Cortex of kidney (tissue), 1 donor: ENCODE data around the gene MTM1.

ENCODE experiments used
- DNase-seq: peaks from one replicate; lab custom pipeline; 2025; lab: John Stamatoyannopoulos, UW

The MTM1 gene

DNA sequence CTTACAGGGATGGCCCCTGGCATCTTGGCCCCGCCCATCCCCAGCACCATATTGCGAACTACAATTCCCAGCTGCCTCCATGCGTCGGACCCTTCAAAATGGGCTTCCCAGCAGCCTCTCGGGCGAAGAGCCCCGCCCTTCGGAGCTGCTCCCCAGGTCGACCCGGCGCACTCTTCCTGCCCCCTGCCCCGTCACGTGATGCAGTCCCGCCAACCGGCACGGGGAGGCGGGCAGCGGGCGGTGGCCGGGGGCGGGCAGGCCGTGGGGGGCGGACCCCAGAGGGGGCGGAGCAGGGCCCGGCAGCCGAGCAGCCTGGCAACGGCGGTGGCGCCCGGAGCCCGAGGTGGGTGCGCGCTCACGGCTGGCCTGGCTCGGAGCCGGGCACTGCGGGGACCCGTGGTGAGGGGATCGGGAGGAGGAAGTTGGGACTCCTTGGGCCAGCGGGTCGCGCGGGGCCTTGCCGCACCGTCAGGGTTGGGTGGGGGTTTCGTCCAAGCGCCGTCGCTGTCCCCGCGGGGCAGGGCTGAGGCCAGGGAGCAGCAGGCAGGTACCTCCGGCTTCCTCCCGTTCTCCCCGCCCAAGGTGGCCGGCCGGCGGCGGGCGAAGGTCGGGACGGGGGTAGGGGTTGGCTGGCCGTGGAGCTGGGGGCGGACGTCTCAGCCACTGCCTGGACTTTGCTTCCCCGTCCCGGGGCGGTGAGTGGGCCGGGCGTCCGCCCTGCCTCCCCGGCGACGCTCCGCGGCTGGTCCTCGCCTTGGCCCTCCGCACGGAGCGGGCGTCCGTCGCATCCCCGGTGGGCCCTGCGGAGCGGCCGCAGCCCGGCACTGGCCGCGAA, at the start of gene MTM1:
TSS of gene MTM1 (plus strand) at position 302 of the 835 bp plus-strand sequence. CDS start 23,994 bp downstream, outside the sequence.
- peak; percentile 15 for DNase-seq

DNA sequence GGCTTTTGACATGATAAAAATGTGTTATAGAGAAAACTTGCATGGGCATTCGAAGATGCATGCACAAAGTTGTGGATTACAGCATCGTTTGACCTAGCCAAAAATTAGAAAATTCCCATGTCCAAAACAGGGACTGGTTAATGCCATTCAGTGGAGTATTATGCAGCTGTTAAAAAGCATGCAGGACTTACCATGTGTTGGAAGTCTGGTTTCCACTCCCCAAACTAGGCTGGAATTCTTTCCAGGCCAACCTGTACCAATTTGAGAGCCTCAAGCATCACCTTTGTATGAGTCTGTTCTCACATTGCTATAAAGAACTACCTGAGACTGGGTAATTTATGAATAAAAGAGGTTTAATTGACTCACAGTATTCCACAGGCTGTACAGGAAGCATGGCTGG, 45.9 kb upstream of the MTM1 start:
- DNase-seq: no peak

DNA sequence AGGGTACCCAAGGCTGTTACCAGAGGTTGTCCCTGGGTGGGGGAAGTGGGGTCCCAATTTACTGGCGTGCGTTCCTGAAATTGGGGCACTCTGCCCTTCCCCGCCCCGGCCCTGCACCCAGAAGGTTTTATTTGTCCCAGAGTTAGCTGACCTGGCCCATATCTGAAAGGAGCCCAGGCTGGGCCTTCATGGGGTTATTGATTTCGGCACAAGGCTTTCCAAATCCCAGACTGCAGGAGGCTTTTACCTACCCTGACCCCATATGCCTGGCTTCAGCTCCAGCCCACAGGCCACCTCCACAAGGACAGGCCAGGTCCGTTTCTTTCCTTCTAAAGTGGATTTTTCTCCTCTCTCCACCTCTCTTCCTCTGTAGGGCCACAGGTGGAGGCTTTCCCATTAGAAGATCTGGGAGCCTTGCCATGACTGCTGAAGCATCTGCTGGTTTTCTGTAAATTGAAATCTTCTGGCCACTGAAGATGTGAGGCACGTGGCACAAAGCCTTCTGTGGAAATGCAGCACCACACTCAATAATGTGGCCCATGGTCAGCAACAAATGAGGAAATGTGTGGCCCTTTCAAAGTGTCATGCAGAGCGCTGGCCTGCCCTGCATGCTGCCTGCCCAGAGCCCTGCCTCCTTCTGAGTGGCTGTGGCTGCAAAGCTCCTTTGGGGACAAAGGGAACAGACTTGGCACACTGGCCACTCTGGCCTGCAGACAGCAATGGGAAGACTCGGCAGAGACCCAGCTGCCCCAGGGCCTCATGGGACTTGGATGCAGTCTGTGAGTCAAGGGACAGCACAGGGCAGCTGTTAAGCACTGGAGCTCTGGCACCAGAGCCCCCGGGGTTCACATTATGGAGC, 43.1 kb upstream of the MTM1 start:
- DNase-seq: no peak

DNA sequence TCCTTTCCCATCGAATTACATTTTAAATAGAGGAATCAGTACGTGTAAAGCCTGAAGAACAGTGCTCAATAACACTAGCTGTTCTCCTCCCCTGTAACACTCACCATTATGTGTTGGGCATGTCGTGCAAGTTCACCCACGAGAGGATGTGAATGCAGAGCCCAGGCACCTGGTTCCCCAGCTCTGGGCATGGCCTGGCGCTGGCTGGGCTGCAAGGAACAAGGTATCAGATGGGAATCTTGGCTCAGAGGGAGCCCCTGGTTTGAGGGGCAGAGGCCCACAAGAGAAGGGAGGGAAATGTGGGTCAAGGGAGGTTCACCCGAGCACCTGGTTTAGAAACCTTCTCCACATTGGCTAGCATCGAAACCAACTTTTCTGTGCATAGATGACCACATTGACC, 41.7 kb upstream of the MTM1 start:
- no peak for DNase-seq

DNA sequence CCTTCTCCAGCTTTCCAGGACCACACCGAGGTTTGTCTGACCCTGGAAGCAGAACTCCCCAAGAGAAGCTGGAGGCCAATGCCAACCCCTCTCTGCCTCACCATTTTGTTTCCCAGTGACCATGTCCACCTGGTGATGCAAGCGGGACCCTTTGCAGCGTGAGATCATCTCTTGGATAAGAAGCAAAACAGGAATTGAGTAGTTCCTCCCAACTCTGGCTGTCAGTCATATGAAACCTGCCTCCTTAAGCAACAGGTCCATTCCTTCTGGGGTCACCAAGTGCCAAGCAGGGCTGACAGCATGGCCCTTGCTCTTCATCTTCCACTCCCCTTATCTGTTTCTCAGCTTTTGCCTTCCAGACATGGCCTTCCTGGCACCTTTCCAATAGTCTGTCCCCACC, 41.3 kb upstream of the MTM1 start:
- no peak for DNase-seq

DNA sequence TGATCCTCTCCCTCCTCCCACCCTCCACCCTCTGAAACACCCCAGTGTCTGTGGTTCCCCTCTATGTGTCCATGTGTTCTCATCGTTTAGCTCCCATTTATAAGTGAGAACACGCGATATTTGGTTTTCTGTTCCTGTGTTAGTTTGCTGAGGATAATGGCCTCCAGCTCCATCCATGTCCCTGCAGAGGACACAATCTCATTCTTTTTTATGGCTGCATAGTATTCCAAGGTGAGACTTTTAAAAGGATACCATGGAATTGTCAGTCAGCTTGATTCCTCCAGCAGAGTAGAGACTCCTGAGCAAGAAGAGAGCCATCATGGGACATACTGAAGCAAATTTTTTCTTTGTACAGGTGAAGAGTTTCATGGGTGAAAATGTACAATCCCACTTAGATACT, 38.8 kb upstream of the MTM1 start:
- no peak for DNase-seq

DNA sequence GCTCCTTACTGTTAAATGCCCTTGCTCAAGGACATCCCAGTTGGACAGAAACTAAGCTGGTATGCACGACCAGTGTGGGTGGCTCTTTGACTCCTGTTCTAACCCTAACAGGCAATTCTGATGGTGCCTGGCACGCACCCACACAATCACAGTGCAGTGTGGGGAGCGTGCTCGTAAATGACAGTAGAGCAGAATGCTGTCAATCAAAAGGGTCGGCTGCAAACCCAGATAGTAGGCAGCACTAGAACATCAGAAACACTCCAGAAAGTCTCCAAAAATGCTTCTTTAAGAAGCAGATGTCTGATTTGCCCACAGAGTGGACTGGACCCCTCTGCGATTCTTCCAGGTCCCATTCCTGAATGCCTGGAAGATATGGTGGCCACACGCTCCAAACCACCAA, 37.6 kb upstream of the MTM1 start:
- no peak for DNase-seq

DNA sequence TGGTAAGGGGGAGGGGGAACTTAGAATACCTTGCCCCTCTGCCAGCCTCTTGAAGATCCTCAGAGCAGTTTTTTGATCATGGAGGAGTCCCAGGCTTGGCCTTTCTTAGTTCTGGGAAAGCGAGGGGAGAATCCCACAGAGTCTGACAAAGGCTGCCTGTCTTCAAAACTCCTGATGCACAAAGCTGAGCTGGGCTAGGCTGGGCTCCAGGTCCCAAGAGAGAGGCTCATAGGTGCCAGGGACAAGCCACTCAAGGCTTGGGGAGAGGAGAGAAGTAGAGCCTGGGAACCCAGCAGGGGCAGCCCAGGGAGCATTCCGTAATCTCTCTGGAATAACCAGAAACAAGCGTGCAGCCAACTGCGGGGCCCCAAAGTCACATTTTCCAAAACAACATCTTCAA, 37.0 kb upstream of the MTM1 start:
- DNase-seq: no peak

DNA sequence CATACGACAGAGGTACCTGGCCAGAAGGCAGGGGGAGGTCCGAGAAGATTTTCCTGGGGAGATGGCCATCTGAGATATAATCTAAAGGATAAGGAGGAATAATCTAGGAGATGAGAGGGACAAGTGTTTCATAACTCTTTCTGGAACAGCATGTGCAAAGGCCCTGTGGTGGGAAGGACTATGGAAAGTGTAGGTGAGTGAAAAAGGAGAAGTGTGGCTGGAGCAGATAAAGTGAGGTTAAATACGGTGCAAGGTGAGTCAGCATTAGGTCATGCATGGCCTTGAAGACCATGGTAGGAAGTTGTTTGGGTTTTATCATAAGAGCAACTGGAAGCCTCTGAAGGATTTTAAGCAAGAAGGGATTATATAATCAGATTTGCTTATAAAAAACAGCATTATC, 34.6 kb upstream of the MTM1 start:
- no peak for DNase-seq

DNA sequence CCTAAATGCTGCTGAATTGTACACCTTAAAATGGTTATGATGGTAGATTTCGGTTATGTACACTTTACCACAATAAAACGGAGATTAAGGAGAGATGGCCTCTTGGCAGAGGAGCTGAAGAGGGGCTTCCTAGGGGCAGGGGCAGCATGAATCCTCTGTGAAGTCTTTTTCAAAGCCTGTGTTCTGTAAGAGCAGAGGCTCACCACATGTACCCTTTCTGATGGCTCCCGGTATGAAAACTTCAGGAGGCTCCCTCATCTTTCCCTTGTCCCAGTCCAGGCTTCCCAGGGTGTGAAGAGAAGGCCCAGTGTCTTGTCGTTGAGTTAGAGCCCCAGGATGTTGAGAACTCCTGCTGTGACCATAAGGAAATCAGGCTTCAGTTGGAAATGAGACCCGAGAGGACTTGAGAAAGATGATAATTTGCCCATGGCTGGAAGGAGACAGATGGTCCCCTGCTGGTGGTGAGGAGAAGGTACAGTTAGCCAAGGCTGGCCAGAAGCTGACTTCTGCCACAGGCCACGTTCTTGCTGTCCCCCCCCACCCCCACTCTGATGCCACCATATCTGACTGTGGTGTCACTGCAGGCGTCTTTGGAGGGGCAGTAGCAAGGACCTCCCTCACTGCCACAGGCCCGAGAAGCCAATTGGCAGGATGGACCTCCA, 31.8 kb upstream of the MTM1 start:
- DNase-seq: no peak

DNA sequence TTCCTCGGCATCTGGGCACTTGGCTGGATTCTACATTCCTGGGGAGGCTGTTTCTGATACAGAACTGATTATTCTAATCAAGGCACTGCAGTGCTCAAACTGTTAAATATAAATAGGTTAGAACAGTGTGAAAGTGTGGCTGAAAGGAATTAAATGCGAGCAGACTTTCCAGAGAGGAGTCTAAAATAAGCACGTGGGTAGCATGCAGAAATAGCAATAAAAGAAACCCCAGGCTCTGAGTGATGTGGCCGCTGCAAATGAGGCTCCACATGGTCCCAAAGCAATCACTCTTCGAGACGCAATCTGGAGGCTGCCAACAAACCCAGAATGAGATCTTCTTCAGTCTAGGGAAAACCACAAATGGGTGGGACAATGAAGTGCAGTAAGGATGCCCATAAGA, 30.6 kb upstream of the MTM1 start:
- DNase-seq: no peak

DNA sequence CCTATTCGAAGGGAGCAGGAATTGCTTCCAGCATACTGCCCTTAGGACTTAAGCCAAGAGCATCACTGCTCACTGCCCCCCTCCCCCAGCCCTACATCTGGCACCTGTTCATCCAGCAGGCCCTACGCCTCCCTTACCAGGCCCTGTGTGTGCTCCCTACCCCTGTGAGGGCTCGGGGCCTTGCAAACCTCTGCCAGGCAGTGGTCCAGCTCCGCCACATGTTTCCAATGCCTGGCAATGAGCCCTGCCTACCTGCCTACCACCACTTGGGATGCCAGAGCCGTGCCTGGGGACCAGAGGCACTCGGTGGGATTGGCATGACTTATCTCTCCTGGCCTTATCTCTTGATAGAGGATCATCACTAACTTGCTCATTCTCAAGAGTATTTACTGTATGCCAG, 27.5 kb upstream of the MTM1 start:
- no peak for DNase-seq

DNA sequence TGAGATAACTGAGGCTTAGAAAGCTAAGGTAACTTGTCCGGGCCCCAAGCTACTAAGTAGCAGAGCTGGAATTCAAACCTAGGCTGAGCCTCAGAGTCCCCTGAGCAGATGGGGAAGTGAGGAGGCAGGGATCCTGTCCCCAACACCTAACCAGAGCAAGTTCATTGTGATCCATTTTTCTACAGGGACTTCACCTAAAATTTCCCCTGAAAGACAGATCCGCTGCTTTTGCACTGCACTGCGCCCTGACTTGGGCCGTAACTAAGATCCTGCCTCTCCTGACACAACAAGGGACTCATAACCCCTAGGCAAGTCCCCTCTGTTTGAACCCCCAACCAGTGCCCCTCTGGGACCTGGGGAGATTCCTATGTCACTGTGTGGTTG, 25.6 kb upstream of the MTM1 start:
- no peak for DNase-seq

DNA sequence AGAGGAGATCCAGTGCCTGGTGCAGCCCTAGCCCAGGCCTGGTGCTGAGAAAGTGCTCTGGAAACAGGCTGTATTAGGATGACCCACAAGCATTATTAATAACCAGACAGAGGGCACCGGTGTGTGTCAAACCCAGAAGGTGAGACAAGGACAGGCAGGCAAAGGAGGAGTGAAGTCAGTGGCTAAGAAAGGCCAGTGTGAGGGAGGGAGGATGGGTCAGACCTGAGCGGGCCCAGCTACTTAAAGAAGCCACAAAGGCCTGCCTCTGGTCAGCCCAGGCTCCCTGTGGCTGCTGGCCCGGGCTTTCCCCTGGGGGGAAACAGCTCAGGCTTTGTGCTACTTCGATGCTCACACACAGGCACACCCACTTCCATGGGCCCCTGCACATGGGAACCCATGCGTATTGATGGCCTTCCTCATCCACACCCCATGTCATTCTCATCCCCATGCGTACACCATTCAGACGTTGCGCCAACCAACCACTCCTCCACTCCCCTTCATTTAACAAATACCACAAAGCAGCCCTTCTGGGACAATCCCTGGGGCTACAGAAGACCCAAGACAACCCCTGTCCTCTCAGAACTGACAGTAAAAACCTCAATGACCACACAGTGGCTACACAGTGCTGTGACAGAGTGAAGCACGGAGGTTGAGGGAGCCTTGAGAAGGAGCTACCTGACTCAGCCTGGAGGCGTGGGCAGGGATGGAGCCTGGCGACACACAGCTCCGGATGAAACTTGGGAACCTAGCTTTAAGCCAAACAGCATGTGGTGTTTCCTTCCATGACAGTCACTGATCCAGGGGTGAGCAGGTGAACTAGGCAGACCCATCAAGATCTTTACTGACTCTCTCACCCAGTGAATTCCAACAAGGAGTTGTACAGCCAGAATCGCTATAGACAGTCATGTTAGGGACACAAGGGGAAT, 24.9 kb upstream of the MTM1 start:
- no peak for DNase-seq

DNA sequence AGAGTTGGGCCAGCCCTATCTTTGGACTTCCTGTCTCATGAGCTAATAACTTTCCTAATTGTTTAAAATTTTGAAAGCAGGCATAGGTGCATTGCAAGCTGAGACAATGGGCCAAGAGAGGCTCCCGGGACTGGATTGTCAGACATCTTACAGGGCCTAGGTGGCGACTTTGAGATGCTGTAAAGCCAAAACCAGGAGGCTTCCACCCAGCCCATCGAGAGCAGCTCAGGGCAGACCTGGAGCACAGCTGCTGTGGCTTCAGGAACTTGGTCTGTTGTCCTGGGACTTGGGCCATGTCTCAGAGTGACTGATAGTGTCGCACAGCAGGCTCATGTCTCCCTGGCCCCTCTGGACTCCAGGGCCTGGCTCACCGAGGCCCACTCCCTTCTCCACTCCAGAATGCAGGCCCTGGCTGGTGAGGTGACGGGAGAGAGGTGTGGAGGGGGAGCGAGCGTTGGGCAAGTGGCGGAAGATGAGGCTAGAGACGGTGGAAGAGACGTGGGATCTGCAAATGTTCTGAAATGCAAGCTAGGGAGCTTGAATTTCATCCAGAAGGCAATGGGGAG, 24.1 kb upstream of the MTM1 start:
- DNase-seq: no peak

DNA sequence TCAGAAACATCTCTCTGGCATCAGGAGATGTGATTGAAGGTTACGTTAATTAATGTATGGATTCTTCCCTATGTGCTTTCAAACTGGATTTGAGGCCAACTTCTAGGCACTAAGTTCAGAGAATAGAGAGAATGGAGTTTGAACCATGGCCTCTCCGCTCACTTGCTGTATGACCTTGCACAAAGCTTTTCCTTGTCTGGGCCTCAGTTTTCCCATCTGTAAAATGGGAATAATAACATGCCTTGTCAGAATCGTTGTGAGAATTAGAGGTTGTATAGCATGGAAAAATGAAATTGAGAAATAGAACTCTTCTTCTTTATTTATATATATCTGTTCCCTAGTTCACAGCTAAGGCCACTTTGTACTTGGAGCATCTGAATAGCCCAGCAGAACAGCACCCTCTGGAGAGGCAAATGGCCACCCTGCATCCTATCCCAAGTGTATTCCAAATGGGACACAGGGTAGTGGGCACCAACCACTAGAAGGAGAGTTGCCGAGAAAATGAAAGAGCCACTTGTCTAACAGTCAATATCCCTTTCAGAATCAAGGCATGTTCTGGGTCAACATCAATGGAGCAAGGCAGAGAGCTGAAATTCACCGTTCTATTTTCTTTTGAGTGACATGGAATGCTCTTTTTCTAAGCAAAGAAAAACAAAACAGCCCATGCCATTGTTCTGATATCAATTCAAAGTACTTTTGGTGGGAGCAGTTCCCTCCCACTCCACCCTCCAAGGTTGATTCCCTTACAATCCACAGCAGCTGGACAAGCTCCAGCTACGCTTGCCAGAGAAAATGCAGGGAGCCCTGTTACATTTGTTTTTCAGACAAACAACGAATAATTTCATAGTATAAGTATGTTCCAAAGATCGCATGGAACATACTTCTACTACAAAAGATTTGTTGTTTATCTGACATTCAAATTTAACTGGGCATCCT, 23.3 kb upstream of the MTM1 start:
- DNase-seq: no peak

DNA sequence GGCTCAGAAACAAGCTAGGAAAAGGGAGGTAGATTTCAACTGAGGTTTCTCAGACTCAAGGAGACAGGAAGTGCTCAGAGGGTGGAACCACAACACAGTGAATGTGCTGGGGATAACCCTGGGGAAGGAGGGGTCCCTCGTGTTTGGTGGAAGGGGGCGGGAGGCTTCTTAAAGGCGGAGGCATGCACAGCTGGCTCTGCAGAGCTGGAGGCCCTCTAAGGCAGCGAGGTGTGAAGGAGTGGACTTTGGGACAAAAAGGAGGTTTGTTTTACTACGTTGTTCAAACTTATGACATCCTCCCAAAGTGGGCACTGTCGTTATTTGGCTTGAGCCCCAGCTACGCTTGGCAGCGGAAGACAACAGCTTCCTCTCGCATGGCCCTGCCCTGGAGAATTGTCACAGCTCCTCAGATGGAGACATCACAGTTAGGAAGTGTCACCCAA, 21.7 kb upstream of the MTM1 start:
- DNase-seq: no peak

DNA sequence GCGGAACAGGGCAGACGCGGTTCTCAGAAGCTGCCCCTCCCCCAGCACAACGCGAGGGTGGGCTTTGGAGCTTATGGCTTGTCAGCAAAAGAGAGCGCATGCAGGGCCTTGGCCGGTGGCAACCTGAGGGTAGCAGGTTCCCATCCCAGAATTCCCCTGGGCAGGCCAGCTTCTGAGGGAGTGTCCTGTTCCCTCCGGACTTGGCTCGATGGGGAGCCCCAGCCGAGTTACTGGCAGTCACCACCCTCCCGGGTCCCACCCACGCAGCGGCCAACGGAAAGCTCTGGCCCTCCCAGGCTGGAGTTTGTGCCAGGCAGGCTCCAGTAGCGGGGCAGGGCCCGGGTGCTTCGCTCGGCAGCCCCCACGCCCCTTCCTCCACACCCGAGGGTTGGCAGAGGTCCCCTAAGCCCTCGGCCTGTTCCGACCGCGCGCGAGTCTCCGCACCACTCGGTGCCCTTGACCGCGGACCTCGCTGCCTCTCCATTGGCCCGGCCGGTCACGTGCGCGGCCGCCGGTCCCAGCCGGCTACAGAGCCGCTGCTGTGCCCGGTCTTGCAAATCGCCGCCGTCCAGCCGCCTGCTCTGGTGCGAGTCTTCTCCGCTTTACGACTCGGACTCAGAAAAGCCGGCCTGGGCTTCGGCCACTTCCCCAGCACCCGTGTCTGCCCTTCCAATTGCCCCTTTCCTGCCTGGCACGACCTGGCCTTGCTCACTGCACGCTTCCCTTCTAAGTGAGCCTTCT, 20.9 kb upstream of the MTM1 start:
- DNase-seq: peak; percentile 12

DNA sequence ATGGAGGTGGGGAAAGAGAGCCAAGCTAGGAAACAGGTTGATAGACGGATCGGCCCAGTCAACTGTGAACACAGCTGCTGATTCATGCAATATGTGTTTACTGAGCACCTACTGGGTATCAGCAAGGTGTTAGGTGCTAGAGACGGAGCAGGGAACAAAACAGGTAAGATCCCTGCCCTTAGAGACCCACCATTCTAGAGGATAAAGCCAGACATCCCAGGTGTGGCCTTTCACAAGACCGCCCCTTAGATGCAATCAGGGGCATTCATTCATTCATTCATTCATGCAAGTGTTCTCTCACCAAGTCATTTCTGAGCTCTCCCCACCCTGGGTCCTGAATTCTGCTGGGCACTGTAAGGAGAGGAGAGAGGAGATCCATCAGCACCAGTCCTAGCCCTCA, 20.2 kb upstream of the MTM1 start:
- no peak for DNase-seq
